AML-193 (cell line): Measurements from ENCODE around the gene CD34.

Source experiments
- DNase-seq, 2 experiments: peaks; one replicate each; lab custom pipeline; 2025; lab: John Stamatoyannopoulos, UW

Gene CD34, protein sequence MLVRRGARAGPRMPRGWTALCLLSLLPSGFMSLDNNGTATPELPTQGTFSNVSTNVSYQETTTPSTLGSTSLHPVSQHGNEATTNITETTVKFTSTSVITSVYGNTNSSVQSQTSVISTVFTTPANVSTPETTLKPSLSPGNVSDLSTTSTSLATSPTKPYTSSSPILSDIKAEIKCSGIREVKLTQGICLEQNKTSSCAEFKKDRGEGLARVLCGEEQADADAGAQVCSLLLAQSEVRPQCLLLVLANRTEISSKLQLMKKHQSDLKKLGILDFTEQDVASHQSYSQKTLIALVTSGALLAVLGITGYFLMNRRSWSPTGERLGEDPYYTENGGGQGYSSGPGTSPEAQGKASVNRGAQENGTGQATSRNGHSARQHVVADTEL

GRCh38 chr1:207910591-207911354 lies at the start of gene CD34:
TSS of gene CD34 (minus strand) at chr1:207911125. CDS start at chr1:207911080, 45 bp downstream.
- no peak for DNase-seq

- no peak for DNase-seq
Measured at GRCh38 chr1:207960346-207960745, 49.4 kb upstream of the CD34 start.

- no peak for DNase-seq
Measured at GRCh38 chr1:207959910-207960309, 49.0 kb upstream of the CD34 start.

DNA sequence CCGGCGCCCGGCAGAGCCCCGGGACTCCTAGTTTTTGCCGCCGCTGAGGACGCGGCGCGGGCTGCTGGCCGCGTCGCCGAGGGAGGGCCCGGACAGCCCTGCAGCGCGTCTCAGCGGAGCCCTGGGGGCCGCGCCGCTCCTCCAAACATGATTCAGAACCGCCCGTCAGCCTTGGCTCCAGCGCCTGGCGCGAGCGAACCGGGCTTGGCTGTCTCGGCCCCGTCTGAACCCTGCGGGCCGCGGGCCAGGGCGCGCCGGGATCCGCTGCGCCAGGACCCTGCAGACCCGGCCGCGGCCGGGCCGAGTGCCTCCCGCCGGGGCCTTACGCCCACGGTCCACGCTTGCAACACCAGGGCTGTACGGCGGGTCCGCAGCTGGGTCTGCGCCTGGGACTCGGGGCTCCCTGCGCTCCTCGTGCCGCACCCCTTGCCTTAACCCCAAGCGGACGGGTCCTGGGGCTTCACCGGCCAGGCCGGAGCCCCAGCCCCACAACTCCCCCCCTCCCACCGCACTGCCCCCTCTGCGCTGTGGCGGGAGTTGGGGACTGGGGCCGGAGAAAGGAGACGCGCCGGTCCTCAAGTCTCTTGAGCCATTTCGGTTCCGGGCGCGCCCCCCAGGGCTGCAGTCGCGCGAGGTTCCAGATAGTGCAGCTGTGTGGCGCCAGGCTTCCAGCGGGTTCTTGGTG lies 48.4 kb upstream of the CD34 start:
- no peak for DNase-seq

DNA sequence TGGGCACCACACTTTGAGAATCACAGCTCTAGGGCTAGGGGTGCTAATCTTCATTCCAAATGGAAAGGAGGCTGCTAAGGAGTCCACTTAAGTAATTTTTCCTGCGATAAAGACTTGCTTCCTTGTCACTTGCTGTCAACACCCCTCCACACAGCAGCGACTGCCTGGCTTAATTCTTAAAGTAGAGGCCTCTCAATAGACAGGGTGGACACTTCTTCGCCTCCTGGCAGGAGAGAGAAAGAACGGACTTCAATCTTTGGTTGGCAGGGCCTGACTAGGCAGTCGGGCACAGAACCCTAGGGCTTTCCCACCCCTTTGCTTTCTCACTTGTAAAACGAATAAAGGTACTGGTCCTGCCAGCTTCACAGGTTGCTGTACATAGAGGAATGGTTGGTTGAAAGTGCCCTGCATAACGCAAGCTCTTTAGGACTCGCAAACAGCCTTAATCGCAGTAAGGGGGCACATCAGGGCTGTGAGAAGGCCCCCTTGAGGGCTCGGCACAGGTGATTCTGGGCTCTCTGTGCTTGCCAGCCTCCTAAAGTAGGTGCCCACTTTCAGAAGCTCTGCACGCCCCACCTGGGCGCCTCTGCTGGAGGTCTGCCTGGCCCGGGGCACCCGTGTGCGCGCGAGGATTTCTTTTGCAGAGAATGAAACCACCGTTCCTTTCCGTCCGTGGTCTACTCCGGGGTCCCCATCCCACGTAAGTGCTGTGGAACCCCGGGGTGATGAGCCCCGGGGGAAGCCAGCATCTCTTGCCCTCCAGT lies 47.6 kb upstream of the CD34 start:
- no peak for DNase-seq

- no peak for DNase-seq
Measured at GRCh38 chr1:207956986-207957385, 46.1 kb upstream of the CD34 start.

GRCh38 chr1:207954104-207954503 lies 43.2 kb upstream of the CD34 start:
- DNase-seq = no peak

DNA sequence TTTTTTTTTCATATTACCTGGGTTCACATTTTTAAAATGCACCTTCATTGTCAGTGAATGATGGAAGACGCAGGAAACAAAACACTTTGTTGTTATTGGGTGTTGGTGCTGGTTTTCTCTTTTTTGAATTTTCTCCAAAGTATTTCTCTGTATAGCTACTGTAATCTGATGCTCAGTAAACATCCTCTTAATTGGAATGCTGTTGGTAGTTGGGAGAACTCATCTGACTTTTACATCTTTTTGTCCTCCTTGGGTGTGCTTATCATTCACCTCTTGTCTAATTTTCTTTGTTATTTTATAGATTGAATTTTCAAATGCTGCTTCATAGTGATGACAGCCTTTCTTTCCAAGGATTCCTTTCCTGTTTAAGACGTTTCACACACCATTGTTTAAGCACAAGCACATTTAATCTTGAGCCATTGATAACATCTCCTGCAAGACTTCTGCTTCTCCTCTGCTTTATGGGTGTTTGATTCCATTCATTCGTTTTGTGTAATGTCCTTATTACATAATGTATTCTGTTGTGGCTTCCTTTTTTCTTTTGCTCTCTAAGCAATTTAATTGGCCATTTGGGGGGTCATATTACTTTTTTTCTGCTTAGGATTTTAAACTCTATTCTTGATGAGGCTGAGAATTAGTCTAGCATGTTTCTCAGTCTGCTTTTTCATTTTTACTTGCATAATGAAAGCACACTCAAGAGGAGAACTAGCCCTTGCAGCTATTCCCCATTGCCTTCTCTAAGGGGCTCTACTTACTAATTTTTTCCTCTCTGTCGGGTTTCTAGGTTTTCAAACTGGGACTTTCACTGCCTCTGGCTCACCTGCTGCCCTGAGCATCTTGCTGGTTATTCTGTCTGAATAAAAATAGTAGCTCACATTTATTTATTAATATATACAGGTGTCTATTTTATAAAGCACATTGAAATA lies 42.0 kb upstream of the CD34 start:
- DNase-seq = peak; percentile 48

DNA sequence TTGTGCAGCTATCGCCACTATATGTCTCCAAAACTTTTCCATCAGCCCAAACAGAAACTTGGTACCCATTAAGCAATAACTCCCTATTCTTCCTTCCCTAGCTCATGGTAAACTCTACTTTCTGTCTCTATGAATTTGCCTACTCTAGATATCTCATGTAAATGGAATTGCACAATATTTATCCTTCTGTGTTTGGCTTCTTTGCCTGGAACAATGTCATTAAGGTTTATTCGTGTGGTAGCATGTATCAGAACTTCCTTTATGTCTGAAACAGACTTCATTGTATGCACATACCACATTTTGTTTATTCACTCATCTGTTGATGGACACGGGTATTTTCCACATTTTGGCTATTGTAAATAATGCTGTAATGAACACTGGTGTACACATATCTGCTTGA lies 40.7 kb upstream of the CD34 start:
- no peak for DNase-seq

DNA sequence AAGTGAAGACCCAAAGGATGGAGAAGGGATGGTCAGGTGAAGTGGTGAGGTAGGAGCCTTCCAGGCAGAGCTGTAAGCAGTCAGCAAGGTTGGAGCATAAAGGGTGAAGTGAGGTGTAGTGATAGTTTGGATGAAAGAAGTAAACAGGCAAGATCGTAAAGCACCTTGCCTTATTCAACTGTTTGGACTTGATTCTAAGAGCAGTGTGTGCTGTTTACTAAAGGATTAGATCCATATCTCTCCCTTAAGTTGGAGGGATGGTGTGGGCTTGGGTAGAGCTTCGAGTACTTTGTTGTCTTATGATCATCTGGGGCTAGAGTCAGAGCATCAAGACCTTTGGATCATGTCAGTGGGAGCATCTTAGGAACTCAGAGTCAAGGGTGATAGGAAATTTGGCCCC lies 39.8 kb upstream of the CD34 start:
- DNase-seq = no peak

DNA sequence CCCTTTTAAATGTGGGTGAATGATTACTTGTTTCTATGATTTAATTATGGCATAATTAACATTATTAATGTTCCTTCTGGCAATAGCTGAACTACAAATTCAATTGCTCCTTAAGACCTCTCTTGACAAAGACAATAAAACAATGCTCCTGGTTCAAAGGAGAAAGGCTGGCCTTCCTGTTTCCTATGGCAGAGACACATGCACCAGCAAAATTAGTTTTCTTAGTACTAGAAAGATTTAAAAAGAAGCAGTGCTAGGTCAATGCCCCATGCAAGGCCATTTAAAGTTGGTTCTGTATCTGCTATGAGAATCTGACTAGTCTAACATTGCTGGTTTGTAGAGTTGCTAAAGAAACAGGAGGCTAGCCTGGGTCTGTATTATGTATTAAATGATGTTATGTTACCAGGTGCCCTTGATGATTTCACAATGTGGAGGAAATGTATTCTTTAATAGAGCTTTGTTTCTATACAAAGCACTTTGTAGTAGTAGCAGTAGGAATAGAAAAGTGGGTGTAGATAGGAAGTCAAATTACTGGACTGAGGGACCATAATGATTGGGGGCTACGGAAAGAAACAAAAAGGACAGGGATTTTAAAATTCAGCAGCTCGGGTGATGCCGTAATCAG lies 38.8 kb upstream of the CD34 start:
- DNase-seq = no peak

- DNase-seq = no peak
Measured at GRCh38 chr1:207948536-207949250, 37.8 kb upstream of the CD34 start.

- no peak for DNase-seq
Measured at GRCh38 chr1:207946756-207947155, 35.8 kb upstream of the CD34 start.

GRCh38 chr1:207944571-207944970 lies 33.6 kb upstream of the CD34 start:
- no peak for DNase-seq

DNA sequence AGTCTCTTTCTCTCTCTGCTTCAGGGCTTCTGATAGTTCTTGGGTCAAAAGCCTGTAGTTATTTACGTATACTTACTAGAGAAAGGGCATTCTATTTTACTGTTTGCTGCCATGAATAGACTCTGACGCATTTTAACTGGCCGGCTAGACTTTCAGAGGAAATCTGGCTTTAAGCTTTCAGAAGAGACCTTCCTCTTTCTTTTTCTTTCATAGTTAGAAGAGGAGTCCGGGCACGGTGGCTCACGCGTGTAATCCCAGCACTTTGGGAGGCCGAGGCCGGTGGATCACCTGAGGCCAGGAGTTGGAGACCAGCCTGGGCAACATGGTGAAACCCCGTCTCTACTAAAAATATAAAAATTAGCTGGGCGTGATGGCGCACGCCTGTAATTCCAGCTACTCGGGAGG lies 31.4 kb upstream of the CD34 start:
- peak in 1 of 2 experiments; percentile 25 for DNase-seq

- DNase-seq = no peak
Measured at GRCh38 chr1:207941665-207942064, 30.7 kb upstream of the CD34 start.

DNA sequence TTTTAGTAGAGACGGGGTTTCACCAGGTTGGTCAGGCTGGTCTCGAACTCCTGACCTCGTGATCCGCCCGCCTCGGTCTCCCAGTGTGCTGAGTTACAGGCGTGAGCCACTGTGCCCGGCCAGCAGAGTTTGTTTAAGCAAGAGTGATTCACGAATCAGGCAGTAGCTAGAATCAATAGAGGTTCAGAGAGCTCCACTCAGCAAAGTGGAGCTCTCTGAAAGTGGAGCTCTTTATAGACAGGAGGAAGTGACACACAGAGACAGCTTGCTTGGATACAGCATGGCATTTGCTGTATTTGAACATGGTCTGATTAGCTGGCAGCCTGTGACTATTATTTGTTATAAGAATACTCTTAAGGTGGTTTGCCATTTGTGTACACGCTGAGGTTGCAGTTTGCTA lies 27.1 kb upstream of the CD34 start:
- no peak for DNase-seq

- DNase-seq = no peak
Measured at GRCh38 chr1:207937204-207937603, 26.3 kb upstream of the CD34 start.

GRCh38 chr1:207935166-207935583 lies 24.2 kb upstream of the CD34 start:
- no peak for DNase-seq
